HCT116 (cell line): Measurements from ENCODE around the gene CTNNB1.

Source experiments
- CTCF ChIP-seq, 3 experiments: fragments of 200-600 bp in 1 of 3; sonication (generic) in 1 of 3; IDR thresholded peaks in 2 of 3; conservative IDR thresholded peaks in 1 of 3; 2 replicates each; pipeline ENCODE4 v1.5.1; 2012 to 2017; ENCODE audit warnings: low read depth in 2 of 3, low read length in 2 of 3, antibody characterized with exemption in 1 of 3, borderline replicate concordance in 1 of 3, control low read depth in 1 of 3, mild to moderate bottlenecking in 1 of 3, mixed read lengths in 1 of 3, mixed run types in 1 of 3, moderate library complexity in 1 of 3; ENCODE audit not compliant: insufficient read depth in 1 of 3
- EGR1 ChIP-seq: IDR thresholded peaks from 2 replicates; pipeline ENCODE4 v1.6.1; 2012; ENCODE audit warnings: low read depth
- POLR2AphosphoS5 ChIP-seq: IDR thresholded peaks from 2 replicates; pipeline ENCODE4 v1.6.1; 2011; ENCODE audit warnings: mild to moderate bottlenecking, low read depth, low read length, moderate library complexity
- REST ChIP-seq: IDR thresholded peaks from 2 replicates; pipeline ENCODE4 v1.6.1; 2012; ENCODE audit warnings: low read depth

GRCh38 chr3:41169023-41169422 lies 30.3 kb upstream of the CTNNB1 start:
- TF ChIP-seq CTCF (IDR thresholded peaks at IDR 0.05 in 2 of 3, conservative IDR thresholded peaks at IDR 0.05 in 1 of 3; ENCODE audit: borderline replicate concordance in 1 of 3, insufficient read depth in 1 of 3, low read depth in 2 of 3, low read length in 2 of 3) (no peak), EGR1 (no peak), POLR2AphosphoS5 (no peak), REST (no peak)
